Endothelial cell of umbilical vein (primary cell): ENCODE data around the gene PRG2. TPM values are rescaled to one million over a fixed set of nuclear protein-coding genes. Genes with fewer than 3 reads are reported as not detected.

Source experiments
- BruUV-seq: library from RNA; stranded (reverse); fragments of 400-500 nt; replicated peaks from 2 replicates; lab custom pipeline; 2021; lab: Mats Ljungman, UMichigan
- CTCF ChIA-PET: fragments of 300-600, 350-600 bp; sonication (Branson Sonifier 250); formaldehyde crosslinking; loops from one replicate; lab custom pipeline; 2021; ENCODE audit warnings: antibody characterized with exemption, inconsistent platforms; lab: Charles Lee
- POLR2A ChIA-PET: fragments of 300-600, 350-600 bp; sonication (Branson Sonifier 250); formaldehyde crosslinking; loops from one replicate; lab custom pipeline; 2021; ENCODE audit warnings: antibody characterized with exemption, inconsistent platforms; lab: Charles Lee
- DNase-seq: peaks from one replicate; pipeline ENCODE4 v3.0.0-alpha.2; 2011; ENCODE audit warnings: low read depth, low spot score
- FAIRE-seq: peaks from 2 replicates; lab custom pipeline; 2011; peaks lifted over from hg19 to GRCh38; lab: Jason Lieb, UNC
- H2AFZ ChIP-seq: 2 replicates; pipeline ENCODE4 v1.6.0; 2012; ENCODE audit warnings: low read depth, low read length, control low read depth, inconsistent platforms
- H3K27ac ChIP-seq: 2 replicates; pipeline ENCODE4 v1.5.1; 2011; ENCODE audit warnings: low read depth, mild to moderate bottlenecking, control low read depth, low read length, moderate library complexity; ENCODE audit not compliant: insufficient read depth
- H3K27me3 ChIP-seq, 2 experiments: 2 replicates each; pipeline versions ENCODE4 v1.6.0 to v1.6.1; 2011; ENCODE audit warnings: low read length in 2 of 2, mixed read lengths in 1 of 2; ENCODE audit not compliant: control insufficient read depth in 2 of 2, insufficient read depth in 2 of 2
- H3K36me3 ChIP-seq, 2 experiments: 2 replicates in 1 of 2; 3 replicates in 1 of 2; pipeline ENCODE4 v1.5.1; 2011; ENCODE audit warnings: low read length in 2 of 2, mild to moderate bottlenecking in 1 of 2, moderate library complexity in 1 of 2; ENCODE audit not compliant: control insufficient read depth in 2 of 2, insufficient read depth in 2 of 2; ENCODE audit errors: extremely low read depth in 1 of 2
- H3K4me1 ChIP-seq: 3 replicates; pipeline ENCODE4 v1.5.1; 2011; ENCODE audit warnings: mild to moderate bottlenecking, low read length; ENCODE audit not compliant: control insufficient read depth, insufficient read depth; ENCODE audit errors: extremely low read depth
- H3K4me2 ChIP-seq: 2 replicates; pipeline ENCODE4 v1.6.1; 2011; ENCODE audit warnings: low read length, control low read depth, mixed read lengths; ENCODE audit not compliant: insufficient read depth
- H3K4me3 ChIP-seq, 3 experiments: fragments of 200-600 bp in 1 of 3; sonication (generic), shearing (Covaris generic) in 1 of 3; replicated peaks in 1 of 3; 2 replicates each; pipeline ENCODE4 v1.5.1; 2011 to 2016; ENCODE audit warnings: control low read depth in 3 of 3, low read length in 3 of 3, mild to moderate bottlenecking in 2 of 3, inconsistent platforms in 1 of 3, low read depth in 1 of 3, moderate library complexity in 1 of 3; ENCODE audit not compliant: insufficient read depth in 1 of 3
- H3K79me2 ChIP-seq: 2 replicates; pipeline ENCODE4 v1.6.0; 2012; ENCODE audit warnings: low read length, inconsistent platforms; ENCODE audit not compliant: control insufficient read depth, insufficient read depth
- H3K9ac ChIP-seq: replicated peaks from 2 replicates; pipeline ENCODE3; 2011; ENCODE audit warnings: low read length, control low read depth; ENCODE audit not compliant: insufficient read depth; ENCODE audit errors: extremely low read depth
- H3K9me1 ChIP-seq: replicated peaks from 3 replicates; pipeline ENCODE4 v1.6.0; 2011; ENCODE audit warnings: mild to moderate bottlenecking, low read length; ENCODE audit not compliant: control insufficient read depth, insufficient read depth; ENCODE audit errors: extremely low read depth
- H3K9me3 ChIP-seq: replicated peaks from 2 replicates; pipeline ENCODE4 v1.5.1; 2012; ENCODE audit warnings: low read length, inconsistent platforms; ENCODE audit not compliant: control insufficient read depth, insufficient read depth
- H4K20me1 ChIP-seq: replicated peaks from 2 replicates; pipeline ENCODE3; 2011; ENCODE audit warnings: mild to moderate bottlenecking, low read length; ENCODE audit not compliant: control insufficient read depth, insufficient read depth; ENCODE audit errors: extremely low read depth
- CTCF ChIP-seq, 2 donors: IDR thresholded peaks; 1 replicate in 1 of 2; 2 replicates in 1 of 2; pipeline ENCODE4 v1.5.1; 2011; ENCODE audit warnings: low read length in 2 of 2, mild to moderate bottlenecking in 2 of 2, moderate library complexity in 2 of 2, control low read depth in 1 of 2, inconsistent platforms in 1 of 2, low read depth in 1 of 2; ENCODE audit not compliant: insufficient read depth in 1 of 2; ENCODE audit errors: extremely low read depth in 1 of 2
- EZH2 ChIP-seq: IDR thresholded peaks from 2 replicates; pipeline ENCODE4 v1.6.1; 2012; ENCODE audit warnings: borderline replicate concordance, low read depth, mild to moderate bottlenecking, moderate library complexity, low read length, inconsistent platforms; ENCODE audit not compliant: severe bottlenecking
- FOS ChIP-seq: IDR thresholded peaks from 2 replicates; pipeline ENCODE4 v1.6.1; 2011; ENCODE audit warnings: mild to moderate bottlenecking, low read length, moderate library complexity, borderline replicate concordance; ENCODE audit not compliant: insufficient read depth
- GATA2 ChIP-seq: IDR thresholded peaks from 2 replicates; pipeline ENCODE4 v1.7.0; 2011; ENCODE audit warnings: low read depth, mild to moderate bottlenecking, moderate library complexity, mixed read lengths, low read length; ENCODE audit not compliant: insufficient read length, insufficient read depth
- JUN ChIP-seq: IDR thresholded peaks from 2 replicates; pipeline ENCODE4 v1.6.1; 2011; ENCODE audit warnings: borderline replicate concordance, low read depth; ENCODE audit not compliant: insufficient read length, insufficient read depth
- MAX ChIP-seq: IDR thresholded peaks from 2 replicates; pipeline ENCODE4 v1.6.1; 2011; ENCODE audit not compliant: insufficient read depth, insufficient read length
- MYC ChIP-seq: IDR thresholded peaks from one replicate; pipeline ENCODE4 v1.6.1; 2011; ENCODE audit warnings: mild to moderate bottlenecking, low read depth, low read length
- POLR2A ChIP-seq: IDR thresholded peaks from 2 replicates; pipeline ENCODE4 v1.6.1; 2012; ENCODE audit warnings: low read depth, mild to moderate bottlenecking, control low read depth, low read length
- POLR2AphosphoS5 ChIP-seq: IDR thresholded peaks from 2 replicates; pipeline ENCODE4 v1.6.1; 2012; ENCODE audit warnings: low read depth, mild to moderate bottlenecking, control low read depth, low read length, moderate library complexity; ENCODE audit not compliant: insufficient read depth
- dilution Hi-C: fragments of 300-500 bp; cut with MboI; formaldehyde crosslinking; loops from one replicate; pipeline ENCODE4 v1.15.0; 2019; ENCODE audit warnings: low sequenced_read_pairs; ENCODE audit not compliant: extremely low pct_ligation_motif_present
- intact Hi-C: fragments of 100-400 bp; cut with micrococcal nuclease; formaldehyde crosslinking; loops from one replicate; pipeline ENCODE4 v1.10.0; 2022
- polyA plus RNA-seq, 4 experiments: library from polyadenylated mRNA; depleted of rRNA in 3 of 4; stranded (reverse) in 3 of 4; unstranded in 1 of 4; fragments of >200 nt; gene quantifications; 2 replicates each; pipeline versions ENCODE4 v1.2.1 to v1.2.3, GENCODE V29; 2011 to 2012; ENCODE audit warnings: missing spikeins in 1 of 4
- total RNA-seq: library from RNA; stranded (reverse); gene quantifications from 2 replicates; pipeline ENCODE4 v1.2.3, GENCODE V29; 2021

Gene PRG2
- total and polyA plus RNA-seq, 2 donors (not counting 3 experiments of a cell fraction or from before 2014, with no cell fraction given): 0.08 to 0.55 TPM

- H3K9me1 ChIP-seq: no peaks in the 10 kb centered on the region
- ChIA-PET CTCF (interaction anchor here (0.6 to 1.5 kb wide), 3 partner anchors 41 to 71 kb away, joined by 3 to 6 read pairs (median 3); no protein-coding TSS in a partner anchor), POLR2A (no interaction called here)
- intact Hi-C loops (no loop called here), dilution Hi-C loops (no loop called here)
- no peak overlapping the region for H3K4me3 ChIP-seq
- peaks cover 14 to 17% of the 10 kb centered on the region in 2 experiments for H3K36me3 ChIP-seq
- H3K4me2 ChIP-seq: no peak overlapping the region
- H3K27ac ChIP-seq: no peak overlapping the region
- TF ChIP-seq POLR2AphosphoS5 (no peak), FOS (no peak), MAX (no peak), JUN (no peak), GATA2 (no peak), MYC (no peak), POLR2A (no peak), CTCF (IDR thresholded peaks at IDR 0.05; ENCODE audit: extremely low read depth in 1 of 2, insufficient read depth in 1 of 2, low read depth in 1 of 2, low read length in 2 of 2) (no peak), EZH2 (no peak)
- no TSS peak for BruUV-seq
- no peaks in the 10 kb centered on the region for H3K79me2 ChIP-seq
- no peaks in the 10 kb centered on the region for H3K27me3 ChIP-seq
- FAIRE-seq (no peak), DNase-seq (no peak)
- H3K4me1 ChIP-seq: peaks cover 32% of the 10 kb centered on the region
- H4K20me1 ChIP-seq: no peaks in the 10 kb centered on the region
- H3K9me3 ChIP-seq: no peaks in the 10 kb centered on the region
- peak overlapping the region; percentile 26 for H3K9ac ChIP-seq
- H2AFZ ChIP-seq: no peak overlapping the region
Observed at GRCh38 chr11:57417056-57417455, 26.6 kb upstream of the PRG2 start.
